NCI-H146 treated with DMSO at 0.1 percent for 48 hours (cell line): ENCODE measurements around the gene ZDHHC6.
"Not testable (repeated sequence)": the region's sequence is repeated elsewhere in the genome, so short reads cannot be mapped to it uniquely, and the experiment has no call there.

Experiments used
- DNase-seq: peaks from one replicate; lab custom pipeline; 2025; ENCODE audit not compliant: unreplicated experiment; lab: John Stamatoyannopoulos, UW

Gene ZDHHC6

GRCh38 chr10:112393341-112393740 lies 53.4 kb downstream of the ZDHHC6 start:
- no peak for DNase-seq

GRCh38 chr10:112390125-112390703 lies 56.5 kb downstream of the ZDHHC6 start:
- no peak for DNase-seq

- no peak for DNase-seq
Observed at GRCh38 chr10:112389271-112389822, 57.4 kb downstream of the ZDHHC6 start.

- DNase-seq, result no peak
Observed at GRCh38 chr10:112388548-112388947, 58.2 kb downstream of the ZDHHC6 start.

- not testable (repeated sequence) for DNase-seq
Observed at GRCh38 chr10:112388056-112388455, 58.7 kb downstream of the ZDHHC6 start.

GRCh38 chr10:112385201-112385600 lies 61.5 kb downstream of the ZDHHC6 start:
- DNase-seq, result no peak

- DNase-seq, result no peak
Observed at GRCh38 chr10:112384141-112384540, 62.6 kb downstream of the ZDHHC6 start.

- no peak for DNase-seq
Observed at GRCh38 chr10:112383325-112383724, 63.4 kb downstream of the ZDHHC6 start.

- no peak for DNase-seq
Observed at GRCh38 chr10:112382515-112383235, 64.0 kb downstream of the ZDHHC6 start.
